ENCODE data around the gene TOMT. TPM values are rescaled to one million over a fixed set of nuclear protein-coding genes. Genes with fewer than 3 reads are reported as not detected.

Gene TOMT
- polyA plus RNA-seq, 2 of the 4 experiments (the other 2 are of a cell fraction), result not detected

DNA sequence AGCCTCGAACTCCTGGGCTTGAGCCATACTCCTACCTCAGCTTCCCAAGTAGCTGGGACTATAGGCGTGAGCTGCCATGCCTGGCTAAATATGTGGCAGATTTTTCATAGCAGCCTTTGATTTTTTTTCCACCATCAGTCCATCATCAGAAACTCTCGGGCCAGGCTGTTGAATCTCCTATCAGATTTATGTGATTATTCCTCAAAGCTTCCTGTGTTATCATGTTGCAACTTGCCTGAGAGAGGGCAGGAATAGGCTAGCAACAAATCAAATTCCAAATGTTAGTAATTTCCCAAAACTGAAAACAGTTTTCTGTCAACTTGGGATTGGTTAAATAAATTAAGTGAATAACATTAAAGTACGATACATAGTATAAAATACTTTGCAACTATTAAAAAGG is 21.6 kb upstream of the TOMT start:
- CTCF ChIA-PET, result interaction anchor here (0.6 to 5.4 kb wide), 8 partner anchors 9 to 367 kb away, joined by 3 to 52 read pairs (median 4); no protein-coding TSS in a partner anchor

DNA sequence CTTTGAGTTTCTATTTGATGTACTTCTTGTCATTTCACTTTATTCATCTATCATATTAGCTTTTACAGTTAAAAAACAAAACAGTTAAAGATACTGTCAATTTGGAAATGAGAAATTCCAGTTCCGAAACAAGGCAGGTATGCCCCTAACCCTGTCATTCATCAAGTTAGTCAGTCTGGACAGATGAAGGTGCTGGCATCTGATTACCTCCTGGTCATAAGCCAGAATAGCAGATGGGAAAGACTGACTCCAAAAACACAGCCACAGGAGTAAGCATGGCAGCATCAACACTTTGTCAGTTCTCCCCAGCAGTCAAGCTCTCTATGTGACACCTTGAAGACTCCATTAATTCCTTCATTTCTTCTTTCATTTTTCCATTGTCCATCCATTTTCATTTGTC is 20.8 kb upstream of the TOMT start:
- TF ChIP-seq TP53 (CRISPR knock-in tag; IDR thresholded peaks at IDR 0.05), result no peak
- TF ChIP-seq CTCF (IDR thresholded peaks at IDR 0.05), result no peak
- TF ChIP-seq NFE2L2 (conservative IDR thresholded peaks at IDR 0.05; ENCODE audit: low read length), result no peak
- no peak for TF ChIP-seq CHD4 (IDR thresholded peaks at IDR 0.05; ENCODE audit: borderline replicate concordance)
- no peak for TF ChIP-seq MAZ (IDR thresholded peaks at IDR 0.05; ENCODE audit: borderline replicate concordance, low read depth, low read length)
- no peak for TF ChIP-seq HOXB5 (CRISPR knock-in tag; IDR thresholded peaks at IDR 0.05)
- TF ChIP-seq MAFK (IDR thresholded peaks at IDR 0.05; ENCODE audit: partially characterized antibody), result no peak
- no peak for TF ChIP-seq FOSL2 (IDR thresholded peaks at IDR 0.05)
- TF ChIP-seq FOSL2 (CRISPR knock-in tag; IDR thresholded peaks at IDR 0.05), result no peak
- TF ChIP-seq GATA3 (IDR thresholded peaks at IDR 0.05; ENCODE audit: borderline replicate concordance), result no peak
- Histone ChIP-seq H3K4me3 (no peak overlapping the region), H3K4me2 (no peak overlapping the region), H3K27ac (no peak overlapping the region), H3K4me1 (peaks cover 9% of the 10 kb centered on the region; the same call in 2 of the 3 replicates), H3K9me3 (no peaks in the 10 kb centered on the region)
- DNase-seq (ENCODE audit: low read depth in 1 of 2, low spot score in 1 of 2) (no peak), ATAC-seq (no peak), FAIRE-seq (no peak)
- WGBS (ENCODE audit: missing lambda C conversion rate), result 96% methylated on average over 1 of the region's 1 CpG
- ChIA-PET CTCF (interaction anchor here (0.8 to 5.4 kb wide), 12 partner anchors 8 to 349 kb away, joined by 3 to 52 read pairs (median 4); no protein-coding TSS in a partner anchor), POLR2A (interaction anchor here (0.7 kb wide), 1 partner anchor 60 kb away, joined by 11 read pairs; no protein-coding TSS in a partner anchor)

More for the DNA sequence above, 21.6 kb upstream of the TOMT start:
- no peak for DNase-seq (ENCODE audit: low read depth in 1 of 2, low spot score in 1 of 2)
- TF ChIP-seq CTCF (IDR thresholded peaks at IDR 0.05) (no peak), CBX2 (IDR thresholded peaks at IDR 0.05; ENCODE audit: borderline replicate concordance, low read depth) (no peak), EHF (CRISPR knock-in tag; IDR thresholded peaks at IDR 0.05) (no peak), HDAC2 (IDR thresholded peaks at IDR 0.05) (no peak), CHD4 (IDR thresholded peaks at IDR 0.05; ENCODE audit: borderline replicate concordance) (no peak), RCOR1 (IDR thresholded peaks at IDR 0.05; ENCODE audit: low read depth, low read length) (no peak), TP53 (CRISPR knock-in tag; IDR thresholded peaks at IDR 0.05) (no peak), KDM1A (IDR thresholded peaks at IDR 0.05; ENCODE audit: low read depth) (no peak), CBX8 (IDR thresholded peaks at IDR 0.05) (no peak)
- TF ChIP-seq, protein P1, sequence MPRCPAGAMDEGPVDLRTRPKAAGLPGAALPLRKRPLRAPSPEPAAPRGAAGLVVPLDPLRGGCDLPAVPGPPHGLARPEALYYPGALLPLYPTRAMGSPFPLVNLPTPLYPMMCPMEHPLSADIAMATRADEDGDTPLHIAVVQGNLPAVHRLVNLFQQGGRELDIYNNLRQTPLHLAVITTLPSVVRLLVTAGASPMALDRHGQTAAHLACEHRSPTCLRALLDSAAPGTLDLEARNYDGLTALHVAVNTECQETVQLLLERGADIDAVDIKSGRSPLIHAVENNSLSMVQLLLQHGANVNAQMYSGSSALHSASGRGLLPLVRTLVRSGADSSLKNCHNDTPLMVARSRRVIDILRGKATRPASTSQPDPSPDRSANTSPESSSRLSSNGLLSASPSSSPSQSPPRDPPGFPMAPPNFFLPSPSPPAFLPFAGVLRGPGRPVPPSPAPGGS (IDR thresholded peaks at IDR 0.05), result no peak
- no peak for ATAC-seq
- Histone ChIP-seq H3K4me1 (peaks cover 9% of the 10 kb centered on the region), H3K9me3 (no peaks in the 10 kb centered on the region), H3K4me2 (no peak overlapping the region), H3K27ac (no peak overlapping the region), H3K4me3 (no peak overlapping the region)
- no peak for FAIRE-seq
- POLR2A ChIA-PET, result no interaction called here
- WGBS (ENCODE audit: missing lambda C conversion rate), result 81% methylated on average over 4 of the region's 4 CpGs

DNA sequence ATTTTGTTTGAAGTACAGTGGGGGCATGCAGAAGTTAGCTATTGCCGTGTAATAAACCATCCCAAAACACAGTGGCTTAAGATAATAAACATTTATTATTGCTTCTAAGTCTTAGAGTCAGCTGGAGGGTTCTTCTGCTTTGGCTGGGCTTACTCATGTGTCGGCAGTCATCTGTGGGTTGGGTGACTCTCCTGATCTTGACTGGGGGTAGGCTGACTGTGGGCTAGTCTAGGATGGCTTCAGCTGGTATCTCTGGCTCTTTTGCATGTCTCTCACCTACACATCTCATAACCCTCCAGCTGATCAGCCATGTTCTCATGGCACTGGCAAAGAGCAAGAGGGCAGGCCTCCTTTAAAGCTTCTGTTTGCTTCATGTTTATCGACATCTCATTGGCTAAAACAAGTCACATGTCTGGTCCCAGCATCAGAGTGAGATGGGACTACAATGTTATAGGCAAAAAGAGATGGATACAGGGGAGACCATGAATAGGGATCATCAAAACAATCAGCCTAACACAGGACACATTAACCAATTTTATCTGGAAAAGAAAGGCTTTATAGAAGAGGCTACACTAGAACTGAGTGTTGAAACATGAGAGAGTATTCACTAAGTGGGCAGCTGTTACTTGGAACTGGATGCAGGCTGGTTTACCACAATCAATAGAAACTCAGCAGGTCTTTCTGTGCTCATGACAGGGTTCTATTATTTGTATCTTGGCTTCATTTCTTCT is 19.9 kb upstream of the TOMT start:
- POLR2A ChIA-PET, result no interaction called here
- Histone ChIP-seq H3K4me2 (no peak overlapping the region), H3K9me3 (no peaks in the 10 kb centered on the region), H3K27ac (no peak overlapping the region), H3K4me1 (peaks cover 9% of the 10 kb centered on the region; the same call in 2 of the 3 replicates), H3K4me3 (no peak overlapping the region)
- ATAC-seq, result no peak
- CTCF ChIA-PET, result interaction anchor here (0.8 to 5.4 kb wide), 17 partner anchors 10 to 348 kb away, joined by 3 to 52 read pairs (median 4); partner anchors contain the start of gene LAMTOR1
- WGBS (ENCODE audit: missing lambda C conversion rate), result 85% methylated on average over 3 of the region's 3 CpGs
- no peak for FAIRE-seq
- TF ChIP-seq, protein P2, sequence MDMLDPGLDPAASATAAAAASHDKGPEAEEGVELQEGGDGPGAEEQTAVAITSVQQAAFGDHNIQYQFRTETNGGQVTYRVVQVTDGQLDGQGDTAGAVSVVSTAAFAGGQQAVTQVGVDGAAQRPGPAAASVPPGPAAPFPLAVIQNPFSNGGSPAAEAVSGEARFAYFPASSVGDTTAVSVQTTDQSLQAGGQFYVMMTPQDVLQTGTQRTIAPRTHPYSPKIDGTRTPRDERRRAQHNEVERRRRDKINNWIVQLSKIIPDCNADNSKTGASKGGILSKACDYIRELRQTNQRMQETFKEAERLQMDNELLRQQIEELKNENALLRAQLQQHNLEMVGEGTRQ (IDR thresholded peaks at IDR 0.05), result 0 out of 2 replicates have a peak, but pooled peaks have one; percentile 28
- TF ChIP-seq, protein P3, sequence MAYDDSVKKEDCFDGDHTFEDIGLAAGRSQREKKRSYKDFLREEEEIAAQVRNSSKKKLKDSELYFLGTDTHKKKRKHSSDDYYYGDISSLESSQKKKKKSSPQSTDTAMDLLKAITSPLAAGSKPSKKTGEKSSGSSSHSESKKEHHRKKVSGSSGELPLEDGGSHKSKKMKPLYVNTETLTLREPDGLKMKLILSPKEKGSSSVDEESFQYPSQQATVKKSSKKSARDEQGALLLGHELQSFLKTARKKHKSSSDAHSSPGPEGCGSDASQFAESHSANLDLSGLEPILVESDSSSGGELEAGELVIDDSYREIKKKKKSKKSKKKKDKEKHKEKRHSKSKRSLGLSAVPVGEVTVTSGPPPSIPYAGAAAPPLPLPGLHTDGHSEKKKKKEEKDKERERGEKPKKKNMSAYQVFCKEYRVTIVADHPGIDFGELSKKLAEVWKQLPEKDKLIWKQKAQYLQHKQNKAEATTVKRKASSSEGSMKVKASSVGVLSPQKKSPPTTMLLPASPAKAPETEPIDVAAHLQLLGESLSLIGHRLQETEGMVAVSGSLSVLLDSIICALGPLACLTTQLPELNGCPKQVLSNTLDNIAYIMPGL (CRISPR knock-in tag; IDR thresholded peaks at IDR 0.05; ENCODE audit: borderline replicate concordance), result no peak
- TF ChIP-seq CEBPB (IDR thresholded peaks at IDR 0.05) (no peak), CBX8 (IDR thresholded peaks at IDR 0.05) (no peak), BHLHE40 (IDR thresholded peaks at IDR 0.05; ENCODE audit: low read depth, low read length) (no peak)
- no peak for DNase-seq (ENCODE audit: low read depth in 1 of 2, low spot score in 1 of 2)
